ENCODE data around the gene SMAGP.

- TF ChIP-seq CTCF (conservative IDR thresholded peaks at IDR 0.05; ENCODE audit: low read depth, low read length), result no peak
- TF ChIP-seq EZH2 (IDR thresholded peaks at IDR 0.05; ENCODE audit: low read length, unreplicated experiment), result no peak
These were observed 5.9 kb downstream of the SMAGP start for GRCh38 chr12:51264297-51264696.

Measured in PC-3 (cell line).